Mammary epithelial cell (primary cell): Measurements from ENCODE around the gene WNT7A.

Experiments used
- EZH2 ChIP-seq: IDR thresholded peaks from 2 replicates; pipeline ENCODE4 v1.6.1; 2012; ENCODE audit warnings: low read length, inconsistent platforms, borderline replicate concordance
- TF ChIP-seq, protein P1 (sequence below), 2 donors: IDR thresholded peaks in 1 of 2; conservative IDR thresholded peaks in 1 of 2; 2 replicates each; pipeline ENCODE4 v1.5.1; 2011 to 2012; ENCODE audit warnings: inconsistent platforms in 2 of 2, low read length in 2 of 2, mild to moderate bottlenecking in 2 of 2, control low read depth in 1 of 2, low read depth in 1 of 2; ENCODE audit not compliant: insufficient read depth in 1 of 2; ENCODE audit errors: extremely low read depth in 1 of 2

DNA sequence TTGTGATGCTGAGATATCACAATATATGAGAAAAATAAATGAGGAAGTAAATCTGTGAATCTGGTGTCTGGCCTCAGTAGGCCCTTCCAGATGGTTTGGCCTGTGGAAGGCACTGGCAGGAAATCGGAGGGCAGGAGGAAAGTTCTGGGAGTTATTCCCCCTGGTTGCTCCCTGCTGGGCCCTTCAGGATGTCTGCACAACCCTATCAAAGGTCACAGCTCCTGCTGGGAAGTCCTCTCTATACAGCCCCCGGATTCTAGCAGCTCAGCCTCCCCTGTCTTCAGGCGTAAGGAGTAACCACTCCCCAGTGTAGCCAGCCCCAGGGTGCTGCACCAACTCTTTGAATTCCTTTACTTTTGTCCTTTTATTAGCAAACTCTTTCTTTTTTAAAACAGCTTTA, 56.2 kb downstream of the WNT7A start:
- TF ChIP-seq, protein P1, sequence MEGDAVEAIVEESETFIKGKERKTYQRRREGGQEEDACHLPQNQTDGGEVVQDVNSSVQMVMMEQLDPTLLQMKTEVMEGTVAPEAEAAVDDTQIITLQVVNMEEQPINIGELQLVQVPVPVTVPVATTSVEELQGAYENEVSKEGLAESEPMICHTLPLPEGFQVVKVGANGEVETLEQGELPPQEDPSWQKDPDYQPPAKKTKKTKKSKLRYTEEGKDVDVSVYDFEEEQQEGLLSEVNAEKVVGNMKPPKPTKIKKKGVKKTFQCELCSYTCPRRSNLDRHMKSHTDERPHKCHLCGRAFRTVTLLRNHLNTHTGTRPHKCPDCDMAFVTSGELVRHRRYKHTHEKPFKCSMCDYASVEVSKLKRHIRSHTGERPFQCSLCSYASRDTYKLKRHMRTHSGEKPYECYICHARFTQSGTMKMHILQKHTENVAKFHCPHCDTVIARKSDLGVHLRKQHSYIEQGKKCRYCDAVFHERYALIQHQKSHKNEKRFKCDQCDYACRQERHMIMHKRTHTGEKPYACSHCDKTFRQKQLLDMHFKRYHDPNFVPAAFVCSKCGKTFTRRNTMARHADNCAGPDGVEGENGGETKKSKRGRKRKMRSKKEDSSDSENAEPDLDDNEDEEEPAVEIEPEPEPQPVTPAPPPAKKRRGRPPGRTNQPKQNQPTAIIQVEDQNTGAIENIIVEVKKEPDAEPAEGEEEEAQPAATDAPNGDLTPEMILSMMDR (conservative IDR thresholded peaks at IDR 0.05 in 1 of 2, IDR thresholded peaks at IDR 0.05 in 1 of 2; ENCODE audit: extremely low read depth in 1 of 2, insufficient read depth in 1 of 2, low read depth in 1 of 2, low read length in 2 of 2): no peak
- no peak for TF ChIP-seq EZH2
